ENCODE results near the gene TUBA8. TPM values are rescaled to one million over a fixed set of nuclear protein-coding genes. Genes with fewer than 3 reads are reported as not detected.
A peak's percentile ranks its signal among the peaks of the same experiment; 100 is the strongest.
"Not testable (repeated sequence)": the region's sequence is repeated elsewhere in the genome, so short reads cannot be mapped to it uniquely, and the experiment has no call there.

Gene TUBA8
- polyA plus RNA-seq, 1 experiment: 2.7 TPM

DNA sequence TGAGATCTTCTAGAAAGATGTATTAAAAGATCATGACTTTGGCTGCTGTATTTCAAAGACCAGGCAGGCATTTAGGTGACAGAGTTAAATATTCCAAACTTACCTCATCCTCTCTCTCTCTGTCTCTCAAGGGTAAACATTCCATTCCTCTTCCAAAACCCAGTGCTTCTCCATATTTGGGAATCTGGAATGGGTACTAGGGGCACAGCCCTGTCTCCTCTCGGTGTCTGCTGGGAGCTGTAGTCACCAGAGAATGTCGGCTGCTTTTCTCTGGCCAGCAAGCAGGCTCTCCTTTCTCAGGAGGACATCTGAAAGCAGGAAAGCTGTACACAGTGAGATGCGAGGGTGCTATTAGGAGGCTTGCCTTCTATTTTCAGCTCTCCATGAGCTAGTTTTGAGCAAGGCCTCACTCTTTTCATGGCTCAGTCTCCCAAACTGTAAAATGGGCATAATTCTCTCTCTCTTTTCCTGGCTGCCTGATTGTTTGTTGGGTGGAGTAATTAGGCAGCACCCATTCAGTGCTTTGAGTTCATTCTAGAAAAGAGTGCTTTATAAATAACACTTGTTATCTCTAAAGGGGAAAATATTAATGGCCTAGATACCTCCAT is 42.1 kb upstream of the TUBA8 start:
- no peaks in the 10 kb centered on the region for H3K27me3 ChIP-seq (ENCODE audit: control insufficient read depth, insufficient read depth, low read length)
- no peak overlapping the region for H3K4me3 ChIP-seq (ENCODE audit: low read depth, low read length)
- DNase-seq (ENCODE audit: low read depth, low spot score): no peak
- no peaks in the 10 kb centered on the region for H3K9me3 ChIP-seq (ENCODE audit: control insufficient read depth, insufficient read depth, low read length)
- no peak overlapping the region for H3K27ac ChIP-seq (ENCODE audit: low read depth, low read length)
- TF ChIP-seq, protein P1, sequence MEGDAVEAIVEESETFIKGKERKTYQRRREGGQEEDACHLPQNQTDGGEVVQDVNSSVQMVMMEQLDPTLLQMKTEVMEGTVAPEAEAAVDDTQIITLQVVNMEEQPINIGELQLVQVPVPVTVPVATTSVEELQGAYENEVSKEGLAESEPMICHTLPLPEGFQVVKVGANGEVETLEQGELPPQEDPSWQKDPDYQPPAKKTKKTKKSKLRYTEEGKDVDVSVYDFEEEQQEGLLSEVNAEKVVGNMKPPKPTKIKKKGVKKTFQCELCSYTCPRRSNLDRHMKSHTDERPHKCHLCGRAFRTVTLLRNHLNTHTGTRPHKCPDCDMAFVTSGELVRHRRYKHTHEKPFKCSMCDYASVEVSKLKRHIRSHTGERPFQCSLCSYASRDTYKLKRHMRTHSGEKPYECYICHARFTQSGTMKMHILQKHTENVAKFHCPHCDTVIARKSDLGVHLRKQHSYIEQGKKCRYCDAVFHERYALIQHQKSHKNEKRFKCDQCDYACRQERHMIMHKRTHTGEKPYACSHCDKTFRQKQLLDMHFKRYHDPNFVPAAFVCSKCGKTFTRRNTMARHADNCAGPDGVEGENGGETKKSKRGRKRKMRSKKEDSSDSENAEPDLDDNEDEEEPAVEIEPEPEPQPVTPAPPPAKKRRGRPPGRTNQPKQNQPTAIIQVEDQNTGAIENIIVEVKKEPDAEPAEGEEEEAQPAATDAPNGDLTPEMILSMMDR (IDR thresholded peaks at IDR 0.05; ENCODE audit: low read depth, low read length): no peak
- CTCF ChIA-PET: interaction anchor here (0.7 to 2.8 kb wide), 3 partner anchors 8 to 238 kb away, joined by 3 to 15 read pairs (median 5); no protein-coding TSS in a partner anchor
- POLR2A ChIA-PET: interaction anchor here (0.8 to 1.3 kb wide), 2 partner anchors 24 to 158 kb away, joined by 3 to 5 read pairs; no protein-coding TSS in a partner anchor

GRCh38 chr22:18069041-18069440 is 41.6 kb upstream of the TUBA8 start:
- Histone ChIP-seq H3K4me3 (ENCODE audit: low read depth, low read length) (no peak overlapping the region), H3K27ac (ENCODE audit: low read depth, low read length) (no peak overlapping the region), H3K9me3 (ENCODE audit: control insufficient read depth, insufficient read depth, low read length) (no peaks in the 10 kb centered on the region), H3K27me3 (ENCODE audit: control insufficient read depth, insufficient read depth, low read length) (no peaks in the 10 kb centered on the region)
- ChIA-PET CTCF (interaction anchor here (0.7 to 2.8 kb wide), 3 partner anchors 7 to 239 kb away, joined by 3 to 15 read pairs (median 5); no protein-coding TSS in a partner anchor), POLR2A (interaction anchor here (0.8 to 1.3 kb wide), 2 partner anchors 25 to 158 kb away, joined by 3 to 5 read pairs; no protein-coding TSS in a partner anchor)
- DNase-seq (ENCODE audit: low read depth, low spot score): no peak
- TF ChIP-seq, protein P1 (IDR thresholded peaks at IDR 0.05; ENCODE audit: low read depth, low read length): no peak

DNA sequence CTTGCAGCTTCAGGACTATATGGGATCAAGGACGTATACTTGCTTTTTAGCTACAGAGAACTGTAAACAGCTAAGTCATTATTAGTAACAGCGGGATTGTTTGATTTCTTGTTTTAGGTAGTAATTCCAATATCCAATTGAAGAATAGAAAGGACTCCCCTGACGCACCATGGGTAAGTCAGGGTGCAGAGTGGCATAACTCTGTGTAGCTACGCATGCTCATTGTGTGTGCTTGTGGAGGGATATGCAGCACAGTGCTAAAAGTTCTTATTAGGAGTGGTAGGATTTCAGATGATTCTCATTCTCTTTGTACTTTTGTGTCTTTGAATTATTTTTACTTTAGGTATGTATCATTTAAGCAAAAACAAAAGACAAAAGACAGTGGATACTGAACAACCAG is 40.6 kb upstream of the TUBA8 start:
- Histone ChIP-seq H3K4me3 (ENCODE audit: low read depth, low read length) (no peak overlapping the region), H3K27me3 (ENCODE audit: control insufficient read depth, insufficient read depth, low read length) (no peaks in the 10 kb centered on the region), H3K9me3 (ENCODE audit: control insufficient read depth, insufficient read depth, low read length) (no peaks in the 10 kb centered on the region), H3K27ac (ENCODE audit: low read depth, low read length) (no peak overlapping the region)
- DNase-seq (ENCODE audit: low read depth, low spot score): no peak
- POLR2A ChIA-PET: no interaction called here
- CTCF ChIA-PET: interaction anchor here (2.8 kb wide), 1 partner anchor 240 kb away, joined by 15 read pairs; no protein-coding TSS in a partner anchor
- TF ChIP-seq, protein P1 (IDR thresholded peaks at IDR 0.05; ENCODE audit: low read depth, low read length): no peak

- Histone ChIP-seq H3K9me3 (ENCODE audit: control insufficient read depth, insufficient read depth, low read length) (no peaks in the 10 kb centered on the region), H3K27ac (ENCODE audit: low read depth, low read length) (no peak overlapping the region), H3K27me3 (ENCODE audit: control insufficient read depth, insufficient read depth, low read length) (no peaks in the 10 kb centered on the region), H3K4me3 (ENCODE audit: low read depth, low read length) (no peak overlapping the region)
- CTCF ChIA-PET: interaction anchor here (1.0 to 2.8 kb wide), 2 partner anchors 37 to 240 kb away, joined by 3 to 15 read pairs; no protein-coding TSS in a partner anchor
- DNase-seq (ENCODE audit: low read depth, low spot score): no peak
- TF ChIP-seq, protein P1 (IDR thresholded peaks at IDR 0.05; ENCODE audit: low read depth, low read length): peak; percentile 30
- POLR2A ChIA-PET: no interaction called here
These were observed 39.9 kb upstream of the TUBA8 start for GRCh38 chr22:18070556-18071306.

- not testable (repeated sequence) for H3K4me3 ChIP-seq (ENCODE audit: low read depth, low read length); DNase-seq (ENCODE audit: low read depth, low spot score); H3K27ac ChIP-seq (ENCODE audit: low read depth, low read length); H3K27me3 ChIP-seq (ENCODE audit: control insufficient read depth, insufficient read depth, low read length); H3K9me3 ChIP-seq (ENCODE audit: control insufficient read depth, insufficient read depth, low read length)
- CTCF ChIA-PET: interaction anchor here (1.0 to 8.8 kb wide), 3 partner anchors 37 to 328 kb away, joined by 3 to 226 read pairs (median 5); no protein-coding TSS in a partner anchor
- POLR2A ChIA-PET: interaction anchor here (0.6 kb wide), 1 partner anchor 33 kb away, joined by 7 read pairs; no protein-coding TSS in a partner anchor
These were observed 39.2 kb upstream of the TUBA8 start for GRCh38 chr22:18071307-18071967.
